Activated CD4-positive, alpha-beta T cell treated with anti-CD3 and anti-CD28 coated beads for 4 hours (primary cell): Measurements from ENCODE around the gene ATR.
A peak's percentile ranks its signal among the peaks of the same experiment; 100 is the strongest.
"Not testable (repeated sequence)": the region's sequence is repeated elsewhere in the genome, so short reads cannot be mapped to it uniquely, and the experiment has no call there.

Experiments used
- DNase-seq, 2 donors: peaks; one replicate each; pipeline ENCODE4 v3.0.0-alpha.2; 2020

Gene ATR

GRCh38 chr3:142578329-142579223 lies at the start of gene ATR:
TSS of gene ATR (minus strand) at chr3:142578733. CDS start at chr3:142578704, 29 bp downstream.
- peak; percentile 96 for DNase-seq

- DNase-seq: no peak
Observed at GRCh38 chr3:142626971-142627370, 48.4 kb upstream of the ATR start.

GRCh38 chr3:142625153-142625440 lies 46.6 kb upstream of the ATR start:
- no peak for DNase-seq

- DNase-seq: no peak
Observed at GRCh38 chr3:142624341-142625152, 46.0 kb upstream of the ATR start.

GRCh38 chr3:142623194-142623593 lies 44.7 kb upstream of the ATR start:
- DNase-seq: no peak

GRCh38 chr3:142622405-142622804 lies 43.9 kb upstream of the ATR start:
- no peak for DNase-seq

- DNase-seq: no peak
Observed at GRCh38 chr3:142618917-142619461, 40.5 kb upstream of the ATR start.

GRCh38 chr3:142615171-142615570 lies 36.6 kb upstream of the ATR start:
- no peak for DNase-seq

- DNase-seq: no peak
Observed at GRCh38 chr3:142614059-142614626, 35.6 kb upstream of the ATR start.

GRCh38 chr3:142613491-142613890 lies 35.0 kb upstream of the ATR start:
- DNase-seq: no peak

GRCh38 chr3:142611206-142611605 lies 32.7 kb upstream of the ATR start:
- DNase-seq: no peak

GRCh38 chr3:142609136-142609535 lies 30.6 kb upstream of the ATR start:
- no peak for DNase-seq

GRCh38 chr3:142608631-142609030 lies 30.1 kb upstream of the ATR start:
- DNase-seq: no peak

- no peak for DNase-seq
Observed at GRCh38 chr3:142604940-142605339, 26.4 kb upstream of the ATR start.

- not testable (repeated sequence) for DNase-seq
Observed at GRCh38 chr3:142603386-142603705, 24.8 kb upstream of the ATR start.

GRCh38 chr3:142602619-142603385 lies 24.3 kb upstream of the ATR start:
- no peak for DNase-seq

- no peak for DNase-seq
Observed at GRCh38 chr3:142601713-142602112, 23.2 kb upstream of the ATR start.

- no peak for DNase-seq
Observed at GRCh38 chr3:142597906-142598305, 19.4 kb upstream of the ATR start.

- DNase-seq: no peak
Observed at GRCh38 chr3:142596726-142597088, 18.2 kb upstream of the ATR start.

- DNase-seq: peak; percentile 78 to 81
Observed at GRCh38 chr3:142595951-142596725, 17.6 kb upstream of the ATR start, which contains the start of gene PLS1. TSS of gene PLS1 (plus strand) at chr3:142596393. CDS start at chr3:142664238, 67,845 bp downstream.

GRCh38 chr3:142595581-142595950 lies 17.0 kb upstream of the ATR start:
- DNase-seq: no peak

GRCh38 chr3:142595141-142595540 lies 16.6 kb upstream of the ATR start:
- no peak for DNase-seq
